ENCODE measurements around the gene FZD4. TPM values are rescaled to one million over a fixed set of nuclear protein-coding genes. Genes with fewer than 3 reads are reported as not detected.

FZD4 gene
- total RNA-seq, 1 experiment from 2014 or later: 4.5 TPM

- Mint-ChIP-seq H3K27ac (no peak overlapping the region), H3K27me3 (ENCODE audit: low read depth) (no peaks in the 10 kb centered on the region), H3K36me3 (ENCODE audit: insufficient read depth in 1 of 3, low read depth in 3 of 3) (no peaks in the 10 kb centered on the region), H3K4me1 (peaks cover 32 to 36% of the 10 kb centered on the region in 2 experiments), H3K9me3 (no peaks in the 10 kb centered on the region), H3K4me3 (no peak overlapping the region)
- Histone ChIP-seq H3K56ac (ENCODE audit: insufficient read length, low read depth, low read length) (no peak overlapping the region), H2BK15ac (ENCODE audit: low read depth, low read length) (no peak overlapping the region), H3K79me1 (ENCODE audit: insufficient read depth, low read depth, low read length, poor library complexity, severe bottlenecking) (no peaks in the 10 kb centered on the region), H3K9ac (ENCODE audit: extremely low read depth, insufficient read length, low read length) (no peak overlapping the region), H3K9me3 (ENCODE audit: control insufficient read depth, low read depth, low read length) (no peaks in the 10 kb centered on the region), H3K4me2 (ENCODE audit: insufficient read depth, insufficient read length, low read length) (no peak overlapping the region), H2BK120ac (ENCODE audit: low read depth, low read length, poor library complexity, severe bottlenecking) (no peak overlapping the region), H3K4me1 (ENCODE audit: insufficient read depth, low read length) (no peaks in the 10 kb centered on the region; the same call in 1 of the 2 replicates), H3K23me2 (ENCODE audit: insufficient read length, low read depth, low read length, poor library complexity, severe bottlenecking) (no peaks in the 10 kb centered on the region), H3K23ac (ENCODE audit: insufficient read length, low read depth, low read length) (no peak overlapping the region), H4K5ac (ENCODE audit: insufficient read length, low read depth, low read length) (no peak overlapping the region), H3K79me2 (ENCODE audit: insufficient read depth, low read length) (no peaks in the 10 kb centered on the region), H3K4ac (ENCODE audit: low read depth, low read length) (no peak overlapping the region), H2BK20ac (ENCODE audit: low read depth, low read length, poor library complexity, severe bottlenecking) (no peak overlapping the region), H2BK5ac (ENCODE audit: insufficient read length, low read length) (no peak overlapping the region), H4K91ac (ENCODE audit: insufficient read length, low read depth, low read length) (no peak overlapping the region), H3K14ac (ENCODE audit: insufficient read depth, low read length) (no peak overlapping the region), H2AK5ac (ENCODE audit: insufficient read length, low read length) (no peak overlapping the region), H4K20me1 (ENCODE audit: control insufficient read depth, insufficient read depth, insufficient read length) (no peaks in the 10 kb centered on the region), H3K27ac (ENCODE audit: insufficient read length, low read depth, low read length) (no peak overlapping the region), H3K18ac (ENCODE audit: insufficient read length, low read depth, low read length) (no peak overlapping the region), H2AFZ (ENCODE audit: low read length) (no peak overlapping the region), H4K8ac (replicated peaks; ENCODE audit: insufficient read length, low read depth, low read length) (no peak overlapping the region), H2BK12ac (ENCODE audit: insufficient read length, low read depth, low read length) (no peak overlapping the region), H3K27me3 (ENCODE audit: insufficient read depth, low read length) (no peaks in the 10 kb centered on the region), H3T11ph (ENCODE audit: low read length) (no peak overlapping the region)
- TF ChIP-seq, protein P1, sequence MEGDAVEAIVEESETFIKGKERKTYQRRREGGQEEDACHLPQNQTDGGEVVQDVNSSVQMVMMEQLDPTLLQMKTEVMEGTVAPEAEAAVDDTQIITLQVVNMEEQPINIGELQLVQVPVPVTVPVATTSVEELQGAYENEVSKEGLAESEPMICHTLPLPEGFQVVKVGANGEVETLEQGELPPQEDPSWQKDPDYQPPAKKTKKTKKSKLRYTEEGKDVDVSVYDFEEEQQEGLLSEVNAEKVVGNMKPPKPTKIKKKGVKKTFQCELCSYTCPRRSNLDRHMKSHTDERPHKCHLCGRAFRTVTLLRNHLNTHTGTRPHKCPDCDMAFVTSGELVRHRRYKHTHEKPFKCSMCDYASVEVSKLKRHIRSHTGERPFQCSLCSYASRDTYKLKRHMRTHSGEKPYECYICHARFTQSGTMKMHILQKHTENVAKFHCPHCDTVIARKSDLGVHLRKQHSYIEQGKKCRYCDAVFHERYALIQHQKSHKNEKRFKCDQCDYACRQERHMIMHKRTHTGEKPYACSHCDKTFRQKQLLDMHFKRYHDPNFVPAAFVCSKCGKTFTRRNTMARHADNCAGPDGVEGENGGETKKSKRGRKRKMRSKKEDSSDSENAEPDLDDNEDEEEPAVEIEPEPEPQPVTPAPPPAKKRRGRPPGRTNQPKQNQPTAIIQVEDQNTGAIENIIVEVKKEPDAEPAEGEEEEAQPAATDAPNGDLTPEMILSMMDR (conservative IDR thresholded peaks at IDR 0.05): no peak
- no peak for DNase-seq
These were observed 20.7 kb downstream of the FZD4 start for GRCh38 chr11:86934582-86934900.
